Naive thymus-derived CD4-positive, alpha-beta T cell (primary cell): ENCODE results near the gene JUND. TPM values are rescaled to one million over a fixed set of nuclear protein-coding genes. Genes with fewer than 3 reads are reported as not detected.

Source experiments
- ATAC-seq: fragments of 150-1000 bp; cut with Tn5 transposase; 2 replicates; pipeline ENCODE4 v1.10.0; 2021; ENCODE audit warnings: mild to moderate bottlenecking, moderate library complexity
- CTCF ChIA-PET: fragments of 350-600 bp; sonication (Branson Sonifier 250); formaldehyde crosslinking; loops from one replicate; lab custom pipeline; 2021; ENCODE audit warnings: antibody characterized with exemption; lab: Charles Lee
- POLR2A ChIA-PET: fragments of 350-600 bp; sonication (Branson Sonifier 250); formaldehyde crosslinking; loops from one replicate; lab custom pipeline; 2021; ENCODE audit warnings: antibody characterized with exemption, inconsistent platforms; lab: Charles Lee
- DNase-seq, 9 donors: peaks; one replicate each; pipeline versions ENCODE4 v3.0.0 to v3.0.0-alpha.2; 2020 to 2022; ENCODE audit warnings: mixed read lengths in 1 of 9
- H3K27ac ChIP-seq: one replicate; pipeline ENCODE4 v1.7.0; 2013; ENCODE audit warnings: mild to moderate bottlenecking, low read depth, low read length, moderate library complexity
- H3K27me3 ChIP-seq, 2 donors: one replicate each; pipeline ENCODE4 v1.7.0; 2013; ENCODE audit warnings: low read length in 2 of 2, mild to moderate bottlenecking in 2 of 2, moderate library complexity in 2 of 2; ENCODE audit not compliant: control insufficient read depth in 2 of 2, insufficient read depth in 2 of 2
- H3K36me3 ChIP-seq, 3 experiments: 1 replicate in 2 of 3; 2 replicates in 1 of 3; pipeline ENCODE4 v1.7.0; 2013; ENCODE audit warnings: low read length in 3 of 3, mild to moderate bottlenecking in 3 of 3, moderate library complexity in 1 of 3; ENCODE audit not compliant: insufficient read depth in 3 of 3, control insufficient read depth in 2 of 3
- H3K4me1 ChIP-seq, 2 donors: one replicate each; pipeline ENCODE4 v1.7.0; 2013; ENCODE audit warnings: low read length in 2 of 2, mild to moderate bottlenecking in 2 of 2, moderate library complexity in 1 of 2; ENCODE audit not compliant: control insufficient read depth in 2 of 2, insufficient read depth in 2 of 2
- H3K4me3 ChIP-seq: 2 replicates; pipeline ENCODE4 v1.7.0; 2013; ENCODE audit warnings: mild to moderate bottlenecking, low read length
- H3K9me3 ChIP-seq, 3 experiments: 1 replicate in 2 of 3; 2 replicates in 1 of 3; pipeline ENCODE4 v1.7.0; 2013; ENCODE audit warnings: low read length in 3 of 3; ENCODE audit not compliant: control insufficient read depth in 2 of 3
- H3K27ac Mint-ChIP-seq, 9 donors: one replicate each; pipeline ENCODE4 v1.8.0; 2020 to 2022; ENCODE audit warnings: mixed read lengths in 9 of 9, mild to moderate bottlenecking in 8 of 9, moderate library complexity in 5 of 9, inconsistent platforms in 2 of 9
- H3K27me3 Mint-ChIP-seq, 5 donors: one replicate each; pipeline ENCODE4 v1.8.0; 2021 to 2022; ENCODE audit warnings: mixed read lengths in 5 of 5, mild to moderate bottlenecking in 1 of 5
- H3K36me3 Mint-ChIP-seq, 5 donors: one replicate each; pipeline ENCODE4 v1.8.0; 2020 to 2022; ENCODE audit warnings: mixed read lengths in 5 of 5, mild to moderate bottlenecking in 3 of 5, inconsistent platforms in 1 of 5
- H3K4me1 Mint-ChIP-seq, 7 donors: one replicate each; pipeline ENCODE4 v1.8.0; 2020 to 2022; ENCODE audit warnings: mixed read lengths in 7 of 7, mild to moderate bottlenecking in 3 of 7, inconsistent platforms in 1 of 7
- H3K4me3 Mint-ChIP-seq, 10 donors: one replicate each; pipeline ENCODE4 v1.8.0; 2020 to 2022; ENCODE audit warnings: mild to moderate bottlenecking in 10 of 10, mixed read lengths in 10 of 10, moderate library complexity in 6 of 10, inconsistent platforms in 2 of 10
- H3K9me3 Mint-ChIP-seq, 11 donors: one replicate each; pipeline ENCODE4 v1.8.0; 2020 to 2022; ENCODE audit warnings: mixed read lengths in 11 of 11, mild to moderate bottlenecking in 4 of 11, inconsistent platforms in 1 of 11, moderate library complexity in 1 of 11
- intact Hi-C, 2 donors: fragments of 100-400 bp; cut with micrococcal nuclease; formaldehyde crosslinking; loops; one replicate each; pipeline ENCODE4 v1.15.1; 2023
- microRNA-seq: library from miRNA; unstranded; fragments of <30 nt; microRNA quantifications from one replicate; pipeline ENCODE4 v1.2.0, GENCODE V29; 2022; ENCODE audit warnings: borderline microRNAs expressed
- polyA plus RNA-seq, 2 donors: library from polyadenylated mRNA; unstranded; fragments of 300-500 nt; fragmentation: Illumina TruSeq; gene quantifications; one replicate each; pipeline ENCODE4 v1.2.3, GENCODE V29; 2021
- total RNA-seq, 6 experiments: library from RNA in 5 of 6; stranded (reverse) in 5 of 6; gene quantifications; 1 replicate in 5 of 6; 2 replicates in 1 of 6; pipeline ENCODE4 v1.2.3 and lab custom pipeline; 2021 to 2026

JUND gene
- total and polyA plus RNA-seq, 7 experiments from 2014 or later: 29.0 to 1,360 (median 234) TPM

- Histone ChIP-seq H3K27me3 (peaks cover 9 to 36% of the 10 kb centered on the region in 2 donors), H3K27ac (no peak overlapping the region), H3K4me1 (peaks cover 0 to 12% of the 10 kb centered on the region in 2 donors), H3K9me3 (peaks cover 0 to 11% (median 0%) of the 10 kb centered on the region in 3 experiments), H3K4me3 (no peak overlapping the region), H3K36me3 (no peaks in the 10 kb centered on the region)
- ChIA-PET POLR2A (interaction anchor here (0.6 kb wide), 1 partner anchor 97 kb away, joined by 4 read pairs; no protein-coding TSS in a partner anchor), CTCF (interaction anchor here (0.9 kb wide), 1 partner anchor 59 kb away, joined by 3 read pairs; no protein-coding TSS in a partner anchor)
- ATAC-seq (no peak), DNase-seq (no peak)
- Mint-ChIP-seq H3K9me3 (peaks cover 0 to 17% (median 7%) of the 10 kb centered on the region in 11 donors), H3K27ac (peak overlapping the region in 1 of 9 donors; percentile 51), H3K4me3 (no peak overlapping the region), H3K36me3 (peaks cover 0 to 9% (median 3%) of the 10 kb centered on the region in 5 donors), H3K27me3 (peaks cover 55 to 73% (median 66%) of the 10 kb centered on the region in 5 donors), H3K4me1 (peaks cover under 1 to 20% (median 10%) of the 10 kb centered on the region in 7 donors)
- intact Hi-C loops: loop anchor here in 1 of 2 donors (1.0 kb wide), 1 partner anchor 98 kb away; no protein-coding TSS in a partner anchor
These were observed 51.5 kb downstream of the JUND start for GRCh38 chr19:18229915-18230314.

Small RNA genes within 50 kb of the gene (microRNA-seq; reads per million reads assigned to microRNA genes)
- not detected for gene MIR3188

Other genes starting within 250 kb of the JUND start
- 100 to 1,000 TPM in 1 of 5 experiments, 10 to 100 TPM in 4; 17.7 to 110 (median 25.0) TPM for gene IL12RB1, start 194.7 kb downstream of the JUND start, total RNA-seq
- gene IL12RB1, start 194.7 kb downstream of the JUND start, polyA plus RNA-seq: 10 to 100 TPM; 17.6 to 24.1 TPM
- gene MAST3, start 183.8 kb downstream of the JUND start, total RNA-seq: 10 to 100 TPM; 36.0 to 58.7 (median 50.6) TPM
- gene MAST3, start 183.8 kb downstream of the JUND start, polyA plus RNA-seq: 10 to 100 TPM; 10.2 to 20.3 TPM
- gene PIK3R2, start 128.5 kb downstream of the JUND start, total RNA-seq: 10 to 100 TPM; 12.3 to 24.6 (median 16.4) TPM
- 1 to 10 TPM; 2.2 to 5.1 TPM for gene PIK3R2, start 128.5 kb downstream of the JUND start, polyA plus RNA-seq
- 100 to 1,000 TPM in 2 of 5 experiments, 10 to 100 TPM in 3; 51.3 to 514 (median 59.5) TPM for gene IFI30, start 107.8 kb downstream of the JUND start, total RNA-seq
- gene IFI30, start 107.8 kb downstream of the JUND start, polyA plus RNA-seq: 1 to 10 TPM; 6.7 to 7.6 TPM
- 1 to 10 TPM; 4.8 to 9.4 (median 6.7) TPM for gene MPV17L2, start 88.4 kb downstream of the JUND start, total RNA-seq
- gene MPV17L2, start 88.4 kb downstream of the JUND start, polyA plus RNA-seq: 10 to 100 TPM in 1 of 2 donors, 1 to 10 TPM in 1; 7.0 to 15.5 TPM
- 10 to 100 TPM in 2 of 5 experiments, 1 to 10 TPM in 3; 5.7 to 16.7 (median 8.8) TPM for gene RAB3A, start 77.6 kb downstream of the JUND start, total RNA-seq
- gene RAB3A, start 77.6 kb downstream of the JUND start, polyA plus RNA-seq: 1 to 10 TPM; 1.9 to 3.3 TPM
- gene PDE4C, start 55.2 kb downstream of the JUND start, total RNA-seq: not detected
- gene PDE4C, start 55.2 kb downstream of the JUND start, polyA plus RNA-seq: not detected
- gene IQCN, start 7.2 kb downstream of the JUND start, total RNA-seq: 10 to 100 TPM in 2 of 5 experiments, 1 to 10 TPM in 3; 4.7 to 28.3 (median 9.1) TPM
- under 1 TPM; 0.19 to 0.24 TPM for gene IQCN, start 7.2 kb downstream of the JUND start, polyA plus RNA-seq
- 100 to 1,000 TPM in 1 of 5 experiments, 10 to 100 TPM in 4; 45.3 to 131 (median 56.2) TPM for gene LSM4, start 41.5 kb upstream of the JUND start, total RNA-seq
- gene LSM4, start 41.5 kb upstream of the JUND start, polyA plus RNA-seq: 100 to 1,000 TPM; 123 to 163 TPM
- gene PGPEP1, start 59.0 kb upstream of the JUND start, total RNA-seq: 10 to 100 TPM; 26.6 to 57.1 (median 43.8) TPM
- gene PGPEP1, start 59.0 kb upstream of the JUND start, polyA plus RNA-seq: 10 to 100 TPM in 1 of 2 donors, 1 to 10 TPM in 1; 9.4 to 11.1 TPM
- under 1 TPM in 4 of 5 experiments, not detected in 1; 0.32 to 0.73 (median 0.58) TPM for gene GDF15, start 104.5 kb upstream of the JUND start, total RNA-seq
- gene GDF15, start 104.5 kb upstream of the JUND start, polyA plus RNA-seq: not detected
- 10 to 100 TPM in 1 of 5 experiments, 1 to 10 TPM in 2, under 1 TPM in 2; 0.15 to 68.6 (median 1.2) TPM for gene LRRC25, start 116.0 kb upstream of the JUND start, total RNA-seq
- gene LRRC25, start 116.0 kb upstream of the JUND start, polyA plus RNA-seq: under 1 TPM; 0.20 to 0.44 TPM
- 100 to 1,000 TPM in 1 of 5 experiments, 10 to 100 TPM in 4; 27.0 to 185 (median 40.7) TPM for gene SSBP4, start 137.8 kb upstream of the JUND start, total RNA-seq
- 10 to 100 TPM; 33.5 to 42.8 TPM for gene SSBP4, start 137.8 kb upstream of the JUND start, polyA plus RNA-seq
- 10 to 100 TPM in 4 of 5 experiments, 1 to 10 TPM in 1; 9.5 to 42.5 (median 42.0) TPM for gene ISYNA1, start 156.5 kb upstream of the JUND start, total RNA-seq
- 10 to 100 TPM; 21.9 to 29.0 TPM for gene ISYNA1, start 156.5 kb upstream of the JUND start, polyA plus RNA-seq
- 10 to 100 TPM; 18.9 to 70.4 (median 25.0) TPM for gene ELL, start 240.4 kb upstream of the JUND start, total RNA-seq
- gene ELL, start 240.4 kb upstream of the JUND start, polyA plus RNA-seq: 10 to 100 TPM in 1 of 2 donors, 1 to 10 TPM in 1; 8.9 to 12.6 TPM